ENCODE results near the gene CST6.

- TF ChIP-seq CTCF (conservative IDR thresholded peaks at IDR 0.05) (peak; percentile 98), ZFX (IDR thresholded peaks at IDR 0.05) (no peak)
These were observed 10.8 kb downstream of the CST6 start for GRCh38 chr11:66022401-66023185.

Data from C4-2B (cell line).